ENCODE results near the gene ZNF536.

Gene ZNF536

GRCh38 chr19:30523791-30524190 is 151.6 kb downstream of the ZNF536 start:
- DNase-seq (ENCODE audit: low read depth) = no peak
- H3K4me3 ChIP-seq (ENCODE audit: control insufficient read depth, low read depth, low read length) = no peak overlapping the region
- TF ChIP-seq CTCF (IDR thresholded peaks at IDR 0.05; ENCODE audit: control insufficient read depth, insufficient read depth, low read depth, low read length, missing control alignments) = no peak

- H3K4me3 ChIP-seq (ENCODE audit: control insufficient read depth, low read depth, low read length) = no peak overlapping the region
- no peak for DNase-seq (ENCODE audit: low read depth)
- TF ChIP-seq CTCF (IDR thresholded peaks at IDR 0.05; ENCODE audit: control insufficient read depth, insufficient read depth, low read depth, low read length, missing control alignments) = no peak
Observed at GRCh38 chr19:30525383-30525782, 153.2 kb downstream of the ZNF536 start.

- no peak for TF ChIP-seq CTCF (IDR thresholded peaks at IDR 0.05; ENCODE audit: control insufficient read depth, insufficient read depth, low read depth, low read length, missing control alignments)
- DNase-seq (ENCODE audit: low read depth) = no peak
- no peak overlapping the region for H3K4me3 ChIP-seq (ENCODE audit: control insufficient read depth, low read depth, low read length)
Observed at GRCh38 chr19:30528919-30529318, 156.7 kb downstream of the ZNF536 start.

GRCh38 chr19:30529876-30530275 is 157.7 kb downstream of the ZNF536 start:
- no peak overlapping the region for H3K4me3 ChIP-seq (ENCODE audit: control insufficient read depth, low read depth, low read length)
- TF ChIP-seq CTCF (IDR thresholded peaks at IDR 0.05; ENCODE audit: control insufficient read depth, insufficient read depth, low read depth, low read length, missing control alignments) = no peak
- no peak for DNase-seq (ENCODE audit: low read depth)

GRCh38 chr19:30530751-30531150 is 158.6 kb downstream of the ZNF536 start:
- no peak for TF ChIP-seq CTCF (IDR thresholded peaks at IDR 0.05; ENCODE audit: control insufficient read depth, insufficient read depth, low read depth, low read length, missing control alignments)
- no peak overlapping the region for H3K4me3 ChIP-seq (ENCODE audit: control insufficient read depth, low read depth, low read length)
- no peak for DNase-seq (ENCODE audit: low read depth)

- TF ChIP-seq CTCF (IDR thresholded peaks at IDR 0.05; ENCODE audit: control insufficient read depth, insufficient read depth, low read depth, low read length, missing control alignments) = no peak
- H3K4me3 ChIP-seq (ENCODE audit: control insufficient read depth, low read depth, low read length) = no peak overlapping the region
- DNase-seq (ENCODE audit: low read depth) = no peak
Observed at GRCh38 chr19:30535011-30535410, 162.8 kb downstream of the ZNF536 start.

GRCh38 chr19:30536975-30537374 is 164.8 kb downstream of the ZNF536 start:
- TF ChIP-seq CTCF (IDR thresholded peaks at IDR 0.05; ENCODE audit: control insufficient read depth, insufficient read depth, low read depth, low read length, missing control alignments) = no peak
- H3K4me3 ChIP-seq (ENCODE audit: control insufficient read depth, low read depth, low read length) = no peak overlapping the region
- no peak for DNase-seq (ENCODE audit: low read depth)
